ENCODE measurements around the gene DCT.
"Not testable (repeated sequence)": the region's sequence is repeated elsewhere in the genome, so short reads cannot be mapped to it uniquely, and the experiment has no call there.

Gene DCT

DNA sequence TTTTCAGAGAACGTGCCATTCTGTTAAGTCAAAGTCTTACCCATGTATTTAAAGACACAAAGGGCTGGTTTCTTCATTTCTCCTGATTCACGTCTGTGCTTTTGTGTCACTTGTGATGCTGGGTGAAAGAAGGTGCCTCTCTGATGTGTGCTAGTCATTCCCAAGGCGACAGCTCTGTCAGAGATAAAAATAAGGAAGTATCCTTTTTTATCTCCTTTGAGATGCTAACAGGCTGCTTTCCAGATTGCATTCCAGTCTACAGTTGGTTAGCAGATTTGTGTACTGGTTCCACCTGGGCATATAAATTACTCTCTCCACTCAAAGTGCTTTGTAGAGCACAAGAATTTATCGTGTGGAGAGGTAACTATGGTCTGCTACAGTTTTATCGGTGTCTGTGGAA, 33.5 kb upstream of the DCT start:
- TF ChIP-seq, protein P1, sequence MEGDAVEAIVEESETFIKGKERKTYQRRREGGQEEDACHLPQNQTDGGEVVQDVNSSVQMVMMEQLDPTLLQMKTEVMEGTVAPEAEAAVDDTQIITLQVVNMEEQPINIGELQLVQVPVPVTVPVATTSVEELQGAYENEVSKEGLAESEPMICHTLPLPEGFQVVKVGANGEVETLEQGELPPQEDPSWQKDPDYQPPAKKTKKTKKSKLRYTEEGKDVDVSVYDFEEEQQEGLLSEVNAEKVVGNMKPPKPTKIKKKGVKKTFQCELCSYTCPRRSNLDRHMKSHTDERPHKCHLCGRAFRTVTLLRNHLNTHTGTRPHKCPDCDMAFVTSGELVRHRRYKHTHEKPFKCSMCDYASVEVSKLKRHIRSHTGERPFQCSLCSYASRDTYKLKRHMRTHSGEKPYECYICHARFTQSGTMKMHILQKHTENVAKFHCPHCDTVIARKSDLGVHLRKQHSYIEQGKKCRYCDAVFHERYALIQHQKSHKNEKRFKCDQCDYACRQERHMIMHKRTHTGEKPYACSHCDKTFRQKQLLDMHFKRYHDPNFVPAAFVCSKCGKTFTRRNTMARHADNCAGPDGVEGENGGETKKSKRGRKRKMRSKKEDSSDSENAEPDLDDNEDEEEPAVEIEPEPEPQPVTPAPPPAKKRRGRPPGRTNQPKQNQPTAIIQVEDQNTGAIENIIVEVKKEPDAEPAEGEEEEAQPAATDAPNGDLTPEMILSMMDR (conservative IDR thresholded peaks at IDR 0.05; ENCODE audit: low read depth, low read length): no peak
- no peak for DNase-seq (ENCODE audit: low read depth)

DNA sequence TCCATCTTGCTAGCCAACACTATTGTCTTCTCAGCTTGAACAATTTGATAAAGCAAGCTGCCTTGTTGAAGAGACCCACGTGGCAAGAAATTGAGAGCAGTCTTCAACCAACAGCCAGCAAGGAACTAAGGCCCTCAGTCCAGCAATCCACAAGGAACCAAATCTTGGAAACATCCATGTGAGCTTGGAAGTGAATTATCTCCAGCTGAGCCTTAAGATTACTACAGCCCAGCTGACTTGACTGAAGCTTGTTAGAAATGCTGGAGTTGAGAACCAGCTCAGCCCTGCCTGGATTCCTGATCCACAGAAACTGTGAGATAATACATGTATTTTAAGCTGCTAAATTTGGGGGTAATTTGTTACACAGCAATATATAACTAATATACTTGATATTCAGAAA, 26.2 kb upstream of the DCT start:
- no peak overlapping the region for H3K4me3 ChIP-seq (ENCODE audit: low read length)
- DNase-seq (ENCODE audit: low read depth): no peak
- TF ChIP-seq, protein P1 (conservative IDR thresholded peaks at IDR 0.05; ENCODE audit: low read depth, low read length): no peak

More for the DNA sequence above, 33.5 kb upstream of the DCT start:
- no peak overlapping the region for H3K4me3 ChIP-seq (ENCODE audit: low read length)

DNA sequence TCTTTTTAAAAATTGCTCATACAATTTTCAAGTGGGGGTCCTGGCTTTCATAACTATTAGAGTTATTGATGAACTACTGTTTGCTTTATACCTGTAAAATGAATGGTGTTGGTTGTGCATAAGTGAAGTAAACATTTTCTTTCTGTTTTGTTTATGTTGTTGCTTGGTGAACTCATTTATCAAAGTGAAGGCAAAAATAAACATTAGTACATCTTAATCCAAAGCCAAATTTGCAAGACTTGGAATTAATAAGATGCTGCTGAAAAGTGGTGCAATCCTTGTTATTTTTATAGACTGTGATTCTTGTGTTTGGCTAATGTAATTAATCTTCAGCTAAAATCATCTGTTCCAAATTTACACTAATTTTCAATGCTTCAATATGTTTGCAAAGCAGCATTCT, 24.4 kb upstream of the DCT start:
- H3K4me3 ChIP-seq (ENCODE audit: low read length): no peak overlapping the region
- no peak for DNase-seq (ENCODE audit: low read depth)
- TF ChIP-seq, protein P1 (conservative IDR thresholded peaks at IDR 0.05; ENCODE audit: low read depth, low read length): no peak

DNA sequence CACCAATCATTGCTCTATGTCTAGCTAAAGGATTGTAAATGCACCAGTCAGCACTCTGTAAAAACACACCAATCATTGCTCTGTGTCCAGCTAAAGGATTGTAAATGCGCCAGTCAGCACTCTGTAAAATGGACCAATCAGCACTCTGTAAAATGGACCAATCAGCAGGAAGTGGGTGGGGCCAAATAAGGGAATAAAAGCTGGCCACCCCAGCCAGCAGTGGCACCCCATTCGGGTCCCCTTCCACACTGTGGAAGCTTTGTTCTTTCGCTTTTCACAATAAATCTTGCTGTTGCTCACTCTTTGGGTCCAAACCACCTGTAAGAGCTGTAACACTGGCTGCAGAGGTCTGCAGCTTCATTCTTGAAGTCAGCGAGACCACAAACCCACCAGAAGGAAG, 19.3 kb upstream of the DCT start:
- H3K4me3 ChIP-seq (ENCODE audit: low read length): not testable (repeated sequence)

DNA sequence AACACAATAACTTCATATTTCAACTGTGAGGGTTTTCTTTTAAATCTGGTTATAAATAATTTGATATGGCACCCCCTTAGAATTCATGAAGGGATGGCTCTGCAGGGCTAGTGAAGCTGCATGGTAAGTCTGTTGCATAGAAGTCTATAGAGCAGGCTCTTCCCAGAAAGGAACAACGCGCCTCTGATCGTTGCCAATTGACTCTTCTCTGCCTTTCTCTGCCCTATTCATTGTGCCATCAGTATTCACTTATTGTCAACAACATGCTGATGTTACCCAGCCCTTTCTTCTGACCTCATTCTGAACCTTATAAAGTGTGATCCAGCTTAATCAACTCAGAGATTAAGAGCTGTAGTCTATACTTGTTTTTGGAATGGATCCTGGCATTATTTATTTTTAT, 16.3 kb upstream of the DCT start:
- no peak overlapping the region for H3K4me3 ChIP-seq (ENCODE audit: low read length)
- no peak for DNase-seq (ENCODE audit: low read depth)
- TF ChIP-seq, protein P1 (conservative IDR thresholded peaks at IDR 0.05; ENCODE audit: low read depth, low read length): no peak

More for the DNA sequence above, 19.3 kb upstream of the DCT start:
- DNase-seq (ENCODE audit: low read depth): not testable (repeated sequence)

DNA sequence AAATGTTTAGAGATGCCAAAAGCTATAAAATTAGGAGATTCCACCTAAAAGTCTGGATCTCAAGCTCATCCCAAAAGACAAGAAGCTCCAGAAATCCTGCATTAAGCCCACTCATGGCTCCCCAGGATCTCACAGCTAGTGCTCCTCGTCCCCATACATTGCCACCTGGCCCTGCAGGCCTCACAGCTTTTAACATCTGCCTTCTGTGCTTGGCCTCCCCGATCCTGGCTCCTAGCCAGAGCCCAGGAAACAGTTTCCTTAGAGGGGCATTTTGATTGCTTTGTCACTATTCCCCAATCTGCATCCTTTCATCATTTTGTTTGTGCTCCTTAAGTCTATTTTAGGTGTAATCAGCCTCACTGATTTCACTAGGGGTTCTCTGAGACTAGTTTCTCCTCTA, 14.5 kb upstream of the DCT start:
- no peak for DNase-seq (ENCODE audit: low read depth)
- no peak overlapping the region for H3K4me3 ChIP-seq (ENCODE audit: low read length)
- TF ChIP-seq, protein P1 (conservative IDR thresholded peaks at IDR 0.05; ENCODE audit: low read depth, low read length): no peak

DNA sequence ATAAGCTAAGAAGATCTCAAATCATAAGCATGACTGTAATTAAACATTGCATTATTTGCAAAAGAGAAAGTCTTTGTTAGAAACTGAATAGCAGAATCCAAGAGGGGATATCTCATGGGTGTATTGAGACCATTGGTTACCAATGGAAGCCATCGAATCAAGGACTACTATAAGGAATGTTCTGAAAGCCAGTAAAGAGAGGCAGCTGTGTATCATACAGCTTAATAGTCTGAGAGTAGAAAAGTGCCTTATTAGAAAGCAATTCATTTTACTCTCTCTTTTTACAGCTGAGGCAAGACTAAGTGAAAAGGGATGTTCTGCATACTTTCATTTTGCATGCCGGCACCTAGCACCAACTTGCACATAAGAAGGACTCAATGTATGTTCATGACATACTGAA, 7.6 kb upstream of the DCT start:
- TF ChIP-seq, protein P1 (conservative IDR thresholded peaks at IDR 0.05; ENCODE audit: low read depth, low read length): no peak
- H3K4me3 ChIP-seq (ENCODE audit: low read length): no peak overlapping the region
- no peak for DNase-seq (ENCODE audit: low read depth)

DNA sequence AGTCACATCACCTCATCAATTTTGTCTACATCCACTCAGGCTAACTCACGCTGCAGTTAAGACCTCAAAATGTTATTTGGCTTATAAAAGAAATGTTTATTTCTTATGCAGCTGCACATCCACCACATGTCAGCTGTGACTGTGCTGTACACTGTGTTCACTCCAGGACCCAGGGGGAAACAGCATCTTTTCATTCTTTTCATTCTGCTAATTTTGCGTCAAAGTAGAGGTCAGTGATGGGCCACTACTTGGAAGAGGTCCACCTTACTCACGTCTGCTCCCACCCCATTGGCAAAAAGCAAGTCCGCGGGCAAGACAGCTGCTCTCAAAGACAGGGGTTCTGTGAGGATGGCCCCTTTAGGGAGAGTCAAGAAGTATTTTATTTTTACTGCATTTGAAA, 4.5 kb upstream of the DCT start:
- no peak for DNase-seq (ENCODE audit: low read depth)
- H3K4me3 ChIP-seq (ENCODE audit: low read length): no peak overlapping the region
- TF ChIP-seq, protein P1 (conservative IDR thresholded peaks at IDR 0.05; ENCODE audit: low read depth, low read length): no peak

Measured in retinal pigment epithelial cell (primary cell).